Prostate gland (tissue), 2 donors: ENCODE results near the gene DRC3.

ENCODE experiments used
- POLR2A ChIP-seq: fragments of 450-650 bp; IDR thresholded peaks from one replicate; pipeline ENCODE4 v1.6.1; 2016; ENCODE audit warnings: antibody characterized with exemption, mild to moderate bottlenecking
- POLR2AphosphoS5 ChIP-seq: sonication (generic); formaldehyde crosslinking; IDR thresholded peaks from one replicate; pipeline ENCODE4 v1.6.1; 2017; ENCODE audit warnings: antibody characterized with exemption
- TF ChIP-seq, protein P1 (sequence below), 4 experiments: fragments of 200-600 bp in 2 of 4; fragments of 450-650 bp in 2 of 4; sonication (generic) in 2 of 4; IDR thresholded peaks; 1 replicate in 3 of 4; 2 replicates in 1 of 4; pipeline ENCODE4 v1.5.1; 2016 to 2019; ENCODE audit warnings: antibody characterized with exemption in 4 of 4, mild to moderate bottlenecking in 2 of 4, moderate library complexity in 2 of 4

GRCh38 chr17:18064053-18064452 is 91.4 kb downstream of the DRC3 start:
- TF ChIP-seq, protein P1, sequence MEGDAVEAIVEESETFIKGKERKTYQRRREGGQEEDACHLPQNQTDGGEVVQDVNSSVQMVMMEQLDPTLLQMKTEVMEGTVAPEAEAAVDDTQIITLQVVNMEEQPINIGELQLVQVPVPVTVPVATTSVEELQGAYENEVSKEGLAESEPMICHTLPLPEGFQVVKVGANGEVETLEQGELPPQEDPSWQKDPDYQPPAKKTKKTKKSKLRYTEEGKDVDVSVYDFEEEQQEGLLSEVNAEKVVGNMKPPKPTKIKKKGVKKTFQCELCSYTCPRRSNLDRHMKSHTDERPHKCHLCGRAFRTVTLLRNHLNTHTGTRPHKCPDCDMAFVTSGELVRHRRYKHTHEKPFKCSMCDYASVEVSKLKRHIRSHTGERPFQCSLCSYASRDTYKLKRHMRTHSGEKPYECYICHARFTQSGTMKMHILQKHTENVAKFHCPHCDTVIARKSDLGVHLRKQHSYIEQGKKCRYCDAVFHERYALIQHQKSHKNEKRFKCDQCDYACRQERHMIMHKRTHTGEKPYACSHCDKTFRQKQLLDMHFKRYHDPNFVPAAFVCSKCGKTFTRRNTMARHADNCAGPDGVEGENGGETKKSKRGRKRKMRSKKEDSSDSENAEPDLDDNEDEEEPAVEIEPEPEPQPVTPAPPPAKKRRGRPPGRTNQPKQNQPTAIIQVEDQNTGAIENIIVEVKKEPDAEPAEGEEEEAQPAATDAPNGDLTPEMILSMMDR (IDR thresholded peaks at IDR 0.05), result no peak
- TF ChIP-seq POLR2AphosphoS5 (no peak), POLR2A (no peak)
